Measurements from ENCODE around the gene ST3GAL4. TPM values are rescaled to one million over a fixed set of nuclear protein-coding genes. Genes with fewer than 3 reads are reported as not detected.
A peak's percentile ranks its signal among the peaks of the same experiment; 100 is the strongest.
"Not testable (repeated sequence)": the region's sequence is repeated elsewhere in the genome, so short reads cannot be mapped to it uniquely, and the experiment has no call there.

ST3GAL4 gene, protein sequence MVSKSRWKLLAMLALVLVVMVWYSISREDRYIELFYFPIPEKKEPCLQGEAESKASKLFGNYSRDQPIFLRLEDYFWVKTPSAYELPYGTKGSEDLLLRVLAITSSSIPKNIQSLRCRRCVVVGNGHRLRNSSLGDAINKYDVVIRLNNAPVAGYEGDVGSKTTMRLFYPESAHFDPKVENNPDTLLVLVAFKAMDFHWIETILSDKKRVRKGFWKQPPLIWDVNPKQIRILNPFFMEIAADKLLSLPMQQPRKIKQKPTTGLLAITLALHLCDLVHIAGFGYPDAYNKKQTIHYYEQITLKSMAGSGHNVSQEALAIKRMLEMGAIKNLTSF
- 34.7 and 45.9 TPM in 2 replicates for total RNA-seq (2014; rRNA removed; shearing (Covaris generic))
- 40.6 and 41.2 TPM in 2 replicates for polyA plus RNA-seq (2015; cell fraction: cytosol; rRNA removed)
- polyA plus RNA-seq (2015; cell fraction: nucleus; rRNA removed): 12.1 and 18.4 TPM in 2 replicates

DNA sequence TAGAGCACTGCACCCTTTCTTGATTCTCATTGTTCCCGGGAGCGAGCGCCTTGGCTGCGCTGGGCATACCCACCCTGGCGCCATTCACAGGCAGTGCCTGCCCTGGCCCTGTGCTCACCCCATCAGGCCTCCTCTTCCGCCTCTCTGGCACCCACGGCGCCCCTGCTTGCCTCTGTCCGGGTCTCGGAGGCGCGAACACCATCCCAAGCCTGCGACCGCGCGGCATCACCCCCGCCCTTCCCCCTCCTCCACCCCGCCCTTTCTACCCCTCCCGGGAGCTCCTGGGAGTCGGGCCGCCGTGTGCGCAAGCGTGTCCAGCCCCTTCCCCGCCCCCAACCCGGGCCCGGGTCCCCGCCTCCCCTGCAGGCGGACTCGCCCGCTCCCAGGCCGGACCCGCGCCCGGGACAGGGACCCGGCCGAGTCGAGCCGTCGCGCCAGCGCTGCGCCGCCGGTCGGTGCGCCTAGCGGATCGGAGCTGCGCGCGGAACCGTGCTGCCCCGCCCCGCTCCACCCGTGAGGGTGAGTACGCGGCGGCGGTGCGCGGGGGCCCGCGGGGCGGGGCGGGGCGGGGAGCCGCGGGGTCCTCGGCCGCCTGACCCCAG lies at the start of gene ST3GAL4:
ST3GAL4 (plus strand) TSS at position 363 of the 602 bp plus-strand sequence. CDS start 50,470 bp downstream, outside the sequence.
- peak; percentile 36 for DNase-seq (ENCODE audit: low read depth)

- DNase-seq (ENCODE audit: low read depth): no peak
These were observed 49.8 kb upstream of the ST3GAL4 start for GRCh38 chr11:126305699-126306098.

GRCh38 chr11:126307706-126308105 lies 47.8 kb upstream of the ST3GAL4 start:
- DNase-seq (ENCODE audit: low read depth): peak; percentile 53

DNA sequence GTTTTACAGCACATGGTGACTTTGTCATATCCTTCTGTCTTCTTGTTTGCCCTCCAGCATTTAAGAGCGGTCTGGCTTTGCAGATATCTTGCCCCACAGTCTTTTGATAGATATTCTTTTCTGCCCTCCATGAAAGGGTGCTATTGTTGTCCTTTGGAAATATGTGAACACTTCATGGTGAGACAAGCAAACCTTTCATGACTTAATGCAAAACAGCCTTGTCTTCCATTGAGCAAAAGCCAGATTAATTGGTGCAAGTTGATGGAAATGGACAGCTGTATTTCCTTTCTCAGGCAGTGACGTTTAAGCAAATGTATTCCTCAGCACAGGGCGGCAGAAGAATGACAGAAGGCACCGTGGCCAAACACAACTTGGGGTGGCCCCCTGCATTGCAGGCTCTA lies 47.2 kb upstream of the ST3GAL4 start:
- no peak for DNase-seq (ENCODE audit: low read depth)

DNA sequence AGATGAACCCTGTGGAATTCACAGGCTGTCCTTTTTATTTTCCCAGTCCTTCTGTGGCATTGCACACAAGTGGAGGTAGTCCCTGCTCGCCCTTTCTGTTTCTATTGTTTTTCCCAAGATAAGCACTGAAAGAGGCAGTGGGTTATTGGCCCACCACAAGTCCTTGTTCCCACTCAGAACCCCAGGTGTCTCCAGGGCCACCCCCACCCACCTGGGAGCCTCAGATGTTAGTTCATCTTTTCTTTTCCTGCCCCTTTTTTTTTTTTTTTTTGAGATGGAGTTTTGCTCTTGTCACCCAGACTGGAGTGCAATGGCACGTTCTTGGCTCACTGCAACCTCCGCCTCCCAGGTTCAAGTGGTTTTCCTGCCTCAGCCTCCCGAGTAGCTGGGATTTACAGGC lies 46.7 kb upstream of the ST3GAL4 start:
- not testable (repeated sequence) for DNase-seq (ENCODE audit: low read depth)

DNA sequence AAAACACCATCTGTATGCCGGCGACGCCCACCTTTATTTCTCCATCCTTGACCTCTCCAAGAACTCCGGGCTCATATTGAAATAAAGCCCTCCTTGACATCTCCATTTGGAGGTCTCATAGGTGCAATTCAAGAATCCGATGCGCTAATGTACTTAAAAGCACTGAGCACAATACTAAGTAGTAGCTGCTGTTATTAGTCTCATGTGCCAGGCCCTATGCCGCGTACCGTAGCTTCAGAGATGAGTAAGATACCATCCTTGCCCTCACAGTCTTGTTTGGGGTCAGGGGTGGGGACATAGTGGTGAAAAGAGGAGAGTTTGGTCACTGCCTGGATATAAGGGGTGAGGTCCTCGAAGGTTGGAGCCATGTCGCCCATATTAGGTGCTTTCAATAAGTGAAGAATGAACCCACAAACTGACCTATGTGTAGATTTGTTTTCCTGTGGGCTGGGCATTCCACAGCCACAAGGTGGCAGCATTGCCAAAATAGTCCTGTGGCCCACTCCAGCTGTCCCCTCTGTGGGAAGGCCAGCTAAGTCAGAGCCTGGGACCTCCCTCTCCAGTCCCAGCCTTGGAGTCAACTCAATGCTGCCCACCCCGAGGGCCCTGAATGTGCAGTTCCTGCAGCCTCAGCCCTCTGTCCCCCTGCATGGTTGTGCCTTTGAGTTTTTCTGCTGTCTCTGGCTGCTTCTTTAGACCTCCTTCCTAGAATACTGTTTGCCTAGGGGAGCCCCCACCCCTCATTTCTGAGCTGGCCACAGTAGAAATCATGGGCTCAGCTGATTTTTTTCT lies 45.1 kb upstream of the ST3GAL4 start:
- DNase-seq (ENCODE audit: low read depth): peak; percentile 78

DNA sequence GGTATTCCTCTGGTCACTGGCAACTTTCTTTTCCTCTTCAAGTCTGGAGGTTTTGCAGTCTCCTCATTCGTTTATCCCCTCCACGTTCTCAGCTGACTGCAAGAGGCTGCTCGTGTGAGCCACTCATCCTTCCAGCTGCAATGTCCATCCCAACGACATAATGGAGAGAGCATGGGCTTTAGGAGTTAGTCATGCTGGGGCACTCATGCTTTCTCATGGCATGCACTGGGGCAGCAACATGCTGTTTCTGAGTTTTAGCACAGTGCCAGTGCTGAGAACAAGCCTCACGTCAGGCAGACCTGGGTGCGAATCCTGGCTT lies 44.5 kb upstream of the ST3GAL4 start:
- DNase-seq (ENCODE audit: low read depth): no peak

DNA sequence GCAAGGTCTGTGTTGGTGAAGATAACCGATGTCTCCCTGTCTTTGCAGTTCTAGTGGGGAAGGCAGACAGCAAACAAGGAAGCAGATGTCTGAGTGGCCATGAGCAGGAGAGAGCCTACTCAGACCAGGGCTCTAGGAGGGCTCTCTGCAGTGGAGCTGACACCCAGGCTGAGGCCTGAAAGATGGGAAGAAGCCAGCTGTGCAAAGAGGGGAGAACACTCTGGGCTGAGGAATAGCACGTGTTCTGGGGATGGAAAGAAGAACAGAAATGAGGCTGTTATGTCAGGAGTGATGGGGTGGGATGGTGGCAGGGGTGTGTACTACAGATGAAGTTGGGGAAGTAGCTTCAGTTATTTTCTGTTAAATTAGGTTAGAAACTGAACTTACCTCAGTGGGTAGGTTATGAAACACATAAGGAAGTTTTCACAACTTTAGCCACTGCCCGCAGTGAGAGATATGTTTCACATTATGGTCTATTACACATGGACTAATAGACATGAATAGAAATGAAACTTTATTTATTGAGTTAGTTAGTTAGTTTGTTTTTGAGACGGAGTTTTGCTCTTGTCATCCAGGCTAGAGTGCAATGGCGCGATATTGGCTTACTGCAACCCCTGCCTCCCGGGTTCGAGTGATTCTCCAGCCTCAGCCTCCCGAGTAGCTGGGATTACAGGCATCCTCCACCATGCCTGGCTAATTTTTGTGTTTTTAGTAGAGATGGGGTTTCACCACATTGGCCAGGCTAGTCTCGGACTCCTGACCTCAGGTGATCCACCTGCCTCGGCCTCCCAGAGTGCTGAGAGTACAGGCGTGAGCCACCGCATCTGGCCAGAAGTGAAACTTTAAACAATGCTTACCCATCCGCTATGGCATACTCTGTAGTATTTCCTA lies 43.8 kb upstream of the ST3GAL4 start:
- no peak for DNase-seq (ENCODE audit: low read depth)

DNA sequence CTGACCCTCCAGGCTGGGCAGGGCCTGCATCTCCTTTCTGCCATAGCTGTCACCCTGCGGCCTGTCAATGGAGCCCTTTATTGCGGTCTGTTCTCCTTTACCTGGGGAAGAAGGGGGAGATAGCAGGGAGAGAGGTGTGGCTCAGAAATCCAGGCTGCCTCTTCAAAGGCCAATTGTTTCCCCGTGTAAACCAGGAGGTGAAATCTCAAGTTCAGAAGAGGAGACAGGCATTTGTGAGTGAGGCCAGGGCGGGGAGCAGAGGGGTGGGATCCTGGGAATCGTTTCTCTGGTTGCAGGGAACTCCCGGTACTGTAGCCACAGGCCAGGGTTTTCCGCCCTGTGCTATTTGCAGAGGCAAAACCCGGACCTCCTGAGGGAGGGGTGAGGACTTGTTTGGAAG lies 42.5 kb upstream of the ST3GAL4 start:
- no peak for DNase-seq (ENCODE audit: low read depth)

GRCh38 chr11:126313826-126314225 lies 41.7 kb upstream of the ST3GAL4 start:
- DNase-seq (ENCODE audit: low read depth): no peak

DNA sequence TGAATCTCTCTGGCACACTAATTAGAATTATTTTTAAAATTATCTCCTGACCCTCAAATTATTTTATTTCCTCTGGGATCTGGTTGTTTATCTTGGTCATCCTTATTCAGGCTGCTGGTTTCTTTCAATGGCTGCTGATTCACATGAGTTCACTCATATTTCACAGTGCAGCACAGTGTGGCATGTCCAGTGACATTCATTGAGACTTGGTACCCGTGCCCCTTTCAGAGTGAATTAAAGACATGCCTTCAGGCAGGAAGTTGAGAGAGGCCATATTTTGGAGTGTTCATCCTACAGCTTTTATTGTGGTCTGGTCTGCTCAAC lies 38.1 kb upstream of the ST3GAL4 start:
- DNase-seq (ENCODE audit: low read depth): no peak

DNA sequence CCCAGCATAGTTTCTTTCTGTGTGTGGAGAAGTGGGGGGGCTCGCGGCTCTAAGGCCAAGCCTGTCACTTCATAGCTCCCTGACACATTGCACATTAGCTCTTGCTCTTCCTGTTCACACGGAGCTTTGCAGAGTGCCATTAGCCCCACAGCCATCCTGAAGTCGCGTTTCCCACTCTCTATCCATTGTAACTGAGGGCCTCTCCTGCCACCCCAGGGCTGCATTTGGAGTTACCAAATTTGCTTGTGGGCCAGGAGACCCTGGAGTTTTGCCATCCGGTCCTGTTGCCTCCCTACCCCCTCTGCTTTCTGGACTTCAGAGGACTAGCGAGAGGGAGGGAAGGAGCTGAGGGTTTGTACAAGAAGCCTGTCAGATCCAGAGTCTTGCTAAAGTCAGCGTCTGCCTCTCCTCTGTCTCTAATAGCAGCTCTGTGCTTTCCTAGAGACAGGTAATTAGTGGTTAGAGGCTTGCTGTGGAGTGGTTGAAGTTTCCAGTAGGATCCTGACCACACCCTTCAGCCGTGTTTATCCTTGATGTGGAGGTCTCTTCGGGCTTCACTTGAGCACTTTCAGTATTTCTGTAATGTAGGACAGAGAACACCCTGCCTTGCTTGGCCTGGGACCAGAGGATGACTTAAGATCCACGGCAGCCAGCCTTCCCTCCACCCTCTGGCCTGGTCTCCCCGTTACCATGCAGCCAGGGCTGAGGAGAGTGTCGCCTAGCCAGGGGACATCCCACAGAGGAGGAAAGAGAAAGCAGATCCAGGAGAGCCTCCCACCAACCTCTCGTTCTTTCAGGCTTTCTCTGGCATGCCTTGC lies 37.5 kb upstream of the ST3GAL4 start:
- DNase-seq (ENCODE audit: low read depth): peak; percentile 57

DNA sequence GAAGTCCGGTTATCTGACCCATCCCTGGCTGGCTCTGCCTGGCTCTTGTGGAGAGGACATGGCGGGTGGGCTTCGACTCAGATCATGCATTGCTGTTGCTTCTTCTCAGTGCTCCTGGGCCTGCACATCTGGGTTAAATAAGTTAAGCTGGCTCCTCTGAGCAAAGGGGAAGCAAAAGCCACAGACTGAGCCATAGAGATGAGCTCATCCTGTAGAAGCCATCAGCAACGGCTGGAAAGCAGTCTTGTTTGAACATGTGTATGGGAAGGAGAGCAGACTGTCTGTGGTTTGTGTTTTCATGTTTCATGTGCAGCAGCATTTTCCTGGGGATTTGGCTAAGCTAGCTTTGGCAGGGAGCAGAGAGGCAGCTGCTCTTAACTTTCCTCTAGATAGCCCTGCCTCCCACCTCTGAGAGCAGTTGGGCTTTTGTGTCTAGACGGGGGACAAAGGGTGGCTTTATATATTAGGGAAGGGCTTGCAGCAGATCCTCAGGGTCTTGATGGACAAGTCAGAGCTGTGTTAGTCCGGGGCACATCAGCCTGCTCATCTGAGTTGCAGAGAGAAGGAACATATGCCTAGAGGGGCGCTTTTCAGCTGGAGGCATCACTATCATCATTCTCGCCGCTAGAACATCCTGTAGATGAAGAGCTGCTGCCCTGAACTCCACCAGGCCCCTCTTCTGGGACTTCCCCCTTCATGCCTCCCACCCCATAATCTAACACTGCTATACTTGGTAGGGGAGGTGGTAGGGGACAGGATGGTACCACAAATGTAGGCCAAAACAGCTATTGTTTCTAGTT lies 36.7 kb upstream of the ST3GAL4 start:
- DNase-seq (ENCODE audit: low read depth): peak; percentile 89

DNA sequence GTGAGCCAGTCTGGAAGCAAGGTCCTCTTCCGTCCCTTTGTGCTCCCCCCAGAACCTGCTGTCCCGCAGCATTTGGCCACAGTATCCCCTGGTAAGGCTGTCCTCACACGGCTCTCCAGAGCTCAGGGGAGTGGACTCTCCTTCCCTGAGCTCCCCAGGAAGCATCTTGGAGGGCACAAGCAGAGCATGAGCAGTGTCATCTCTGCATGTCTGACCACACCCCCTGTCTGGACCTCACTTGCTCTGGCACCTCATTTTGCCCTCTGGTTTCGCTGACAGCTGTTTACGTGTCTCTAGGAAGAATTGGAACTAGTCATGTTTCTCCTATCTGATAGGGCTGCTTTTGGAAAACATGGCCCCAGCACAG lies 36.1 kb upstream of the ST3GAL4 start:
- no peak for DNase-seq (ENCODE audit: low read depth)

GRCh38 chr11:126322996-126323395 lies 32.5 kb upstream of the ST3GAL4 start:
- DNase-seq (ENCODE audit: low read depth): no peak

DNA sequence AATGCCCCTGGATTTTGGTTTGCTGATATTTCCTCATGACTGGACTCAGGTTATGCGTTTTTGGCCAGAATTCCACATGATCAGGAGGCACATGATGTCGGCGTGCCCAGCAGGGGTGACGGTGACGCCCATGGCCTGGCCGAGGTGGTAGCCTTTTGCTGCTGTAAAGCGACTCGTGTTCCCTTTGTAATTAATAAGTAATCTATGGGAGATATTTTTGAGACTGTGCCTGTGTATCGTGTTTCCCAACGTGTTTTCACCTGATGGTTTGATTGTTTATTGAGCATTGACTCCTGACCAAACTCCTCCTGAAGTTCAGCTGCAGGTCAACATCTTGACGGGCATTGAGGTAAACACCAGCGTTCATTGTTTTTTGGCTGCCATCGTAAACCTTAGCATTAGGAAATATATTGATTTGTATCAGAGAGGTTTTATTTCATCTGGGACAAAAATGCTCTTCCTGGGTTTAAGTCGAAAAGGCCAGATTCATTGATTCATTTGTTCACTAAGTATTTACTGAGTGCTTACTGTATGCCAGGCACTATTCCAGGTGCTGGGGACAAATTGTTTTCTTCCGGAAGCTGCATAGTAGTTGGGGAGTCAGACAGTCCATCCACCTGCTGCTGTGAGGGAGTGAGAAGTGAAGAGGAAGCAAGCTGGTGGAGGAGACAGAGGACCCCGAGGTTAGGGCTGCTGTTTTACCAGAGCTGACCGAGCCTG lies 28.0 kb upstream of the ST3GAL4 start:
- no peak for DNase-seq (ENCODE audit: low read depth)

GRCh38 chr11:126328001-126328390 lies 27.5 kb upstream of the ST3GAL4 start:
- DNase-seq (ENCODE audit: low read depth): no peak

DNA sequence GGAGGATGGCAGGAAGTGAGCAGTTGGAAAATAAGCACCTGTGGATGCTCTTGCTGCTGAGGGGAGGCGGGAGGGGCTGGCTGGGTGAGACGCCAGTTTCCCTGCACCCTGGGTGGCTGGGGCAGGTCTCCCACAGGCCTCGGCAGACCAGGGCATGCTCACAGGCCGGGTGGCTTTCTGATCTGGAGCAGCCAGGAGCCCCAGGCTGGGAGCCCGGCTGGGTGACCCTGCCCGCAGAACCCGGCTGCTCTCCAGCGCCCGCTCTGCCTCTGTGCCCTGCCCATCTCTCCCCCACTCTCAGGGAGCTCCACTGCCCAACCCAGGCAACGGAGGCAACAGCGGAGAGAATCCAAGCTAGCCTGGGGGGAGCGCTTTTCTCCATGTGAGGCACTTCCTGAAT lies 27.0 kb upstream of the ST3GAL4 start:
- DNase-seq (ENCODE audit: low read depth): no peak

Data from HT1080 (cell line).